TTC549 (cell line): ENCODE results near the gene SYNJ2.
"Not testable (repeated sequence)": the region's sequence is repeated elsewhere in the genome, so short reads cannot be mapped to it uniquely, and the experiment has no call there.

Experiments
- FAIRE-seq: peaks from 2 replicates; lab custom pipeline; 2012; peaks lifted over from hg19 to GRCh38; lab: Jason Lieb, UNC

SYNJ2 gene

DNA sequence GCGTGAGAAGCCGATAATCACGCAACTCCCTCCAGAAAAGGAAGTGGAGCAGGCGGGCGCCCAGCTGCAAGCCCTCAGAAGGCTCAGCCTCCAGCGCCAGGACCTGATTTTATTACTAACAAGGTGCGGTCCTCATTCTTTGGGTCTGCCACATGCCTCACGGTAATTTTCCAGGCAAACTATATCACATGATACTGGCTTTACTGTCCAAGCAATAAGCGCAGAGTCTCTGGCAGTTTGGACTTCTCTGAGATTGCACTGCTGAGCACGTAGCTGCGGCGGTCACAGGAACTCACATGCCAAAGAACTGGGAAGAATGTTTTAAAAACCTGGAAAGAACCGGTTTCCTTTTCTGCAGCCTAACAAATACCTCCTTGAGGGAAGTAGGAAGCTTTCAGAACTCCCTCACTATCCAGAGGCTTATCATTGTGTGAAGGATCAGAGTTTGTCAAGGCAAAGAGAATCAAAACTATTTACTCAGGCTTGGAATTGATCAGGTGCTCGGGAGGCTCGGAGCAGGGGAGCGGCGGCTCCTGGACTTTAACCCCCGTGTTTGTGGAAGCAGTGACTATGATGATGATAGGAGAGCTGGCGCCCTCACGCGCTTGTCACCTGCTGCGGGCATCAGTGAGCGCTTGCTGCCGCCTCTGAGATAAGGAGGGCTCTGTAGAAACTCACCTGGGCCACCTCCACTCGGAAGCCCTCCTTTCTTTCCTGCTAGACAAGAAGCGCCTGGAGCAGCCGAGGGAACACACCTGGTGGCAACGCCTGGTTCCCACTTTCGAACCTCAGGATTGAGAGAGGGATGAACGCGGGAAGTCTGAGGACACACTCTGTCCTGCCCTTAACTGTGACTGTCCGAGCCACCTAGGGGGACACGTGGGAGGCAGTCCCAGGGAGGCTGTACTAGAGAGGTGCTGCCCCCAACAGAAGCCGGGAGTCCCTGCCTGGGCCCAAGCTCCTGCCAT lies 27.2 kb upstream of the SYNJ2 start:
- FAIRE-seq = no peak

DNA sequence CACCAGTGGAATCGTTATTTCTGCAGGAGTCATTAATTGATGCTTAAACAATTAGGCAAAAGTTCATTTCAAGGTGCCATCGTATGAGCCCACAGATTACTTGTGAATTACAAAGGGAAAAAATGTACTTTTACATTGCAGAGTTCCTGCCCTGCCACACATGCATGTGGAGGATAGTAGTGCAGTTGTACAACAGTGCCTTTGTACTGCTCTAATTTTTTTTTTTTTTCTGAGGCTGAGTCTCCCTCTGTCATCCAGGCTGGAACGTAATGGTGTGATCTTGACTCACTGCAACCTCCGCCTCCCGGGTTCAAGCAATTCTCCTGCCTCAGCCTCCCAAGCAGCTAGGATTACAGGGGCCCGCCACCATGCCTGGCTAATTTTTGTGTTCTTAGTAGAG lies 26.0 kb upstream of the SYNJ2 start:
- FAIRE-seq = no peak

DNA sequence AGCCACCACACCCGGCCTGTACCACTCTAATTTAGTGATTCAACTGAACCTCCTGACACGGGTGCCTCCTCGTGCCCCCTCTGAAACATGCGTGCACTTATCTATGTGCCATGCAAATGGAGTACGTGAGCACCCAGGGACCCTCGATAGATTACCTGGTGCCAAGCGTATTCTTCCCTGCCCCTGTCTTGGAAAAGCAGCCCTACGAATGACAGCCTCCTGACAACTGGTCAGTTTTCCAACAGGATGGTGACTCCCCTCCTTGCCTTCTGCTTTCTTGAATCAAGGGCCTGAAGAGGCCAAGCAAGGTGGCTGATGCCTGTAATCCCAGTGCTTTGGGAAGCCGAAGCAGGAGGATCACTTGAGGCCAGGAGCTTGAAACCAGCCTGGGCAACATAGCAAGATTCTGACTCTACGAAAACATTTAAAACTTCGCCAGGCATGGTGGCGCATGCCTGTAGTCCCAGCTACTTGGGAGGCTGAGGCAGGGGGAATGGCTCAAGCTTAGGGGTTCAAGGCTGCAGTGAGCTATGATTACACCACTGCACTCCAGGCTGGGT lies 25.4 kb upstream of the SYNJ2 start:
- no peak for FAIRE-seq

DNA sequence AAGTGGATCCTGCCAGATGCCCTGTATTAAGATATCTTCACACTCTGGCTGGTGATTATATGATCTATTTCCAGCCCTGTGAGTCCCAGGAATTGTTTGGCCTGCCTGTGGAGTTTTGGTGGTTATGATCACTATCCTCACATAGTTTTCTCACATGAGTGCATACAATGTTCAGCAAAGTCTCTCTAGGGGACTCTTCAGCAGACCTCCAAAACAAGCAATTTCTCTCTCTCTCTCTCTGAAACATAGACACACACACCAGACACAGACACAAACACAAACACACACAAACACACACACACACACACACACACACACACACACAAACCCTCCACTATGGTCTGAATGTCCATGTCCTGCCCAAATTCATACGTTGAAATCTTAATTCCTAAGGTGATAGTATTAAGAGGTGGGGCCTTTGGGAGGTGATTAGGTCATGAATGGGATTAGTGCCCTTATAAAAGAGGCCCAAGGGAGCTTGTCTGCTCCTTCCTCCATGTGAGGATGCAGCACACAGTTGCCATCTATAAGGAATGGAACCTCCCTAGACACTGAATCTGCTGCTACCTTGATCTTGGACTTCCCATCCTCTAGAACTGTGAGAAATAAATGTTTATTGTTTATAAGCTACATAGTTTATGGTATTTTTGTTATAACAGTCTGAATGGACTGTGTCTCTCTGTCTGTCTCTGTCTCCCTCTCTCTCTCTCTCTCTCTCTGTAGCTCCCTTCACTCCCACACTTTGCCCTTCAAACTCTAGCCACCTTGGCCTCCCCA lies 22.0 kb upstream of the SYNJ2 start:
- no peak for FAIRE-seq

DNA sequence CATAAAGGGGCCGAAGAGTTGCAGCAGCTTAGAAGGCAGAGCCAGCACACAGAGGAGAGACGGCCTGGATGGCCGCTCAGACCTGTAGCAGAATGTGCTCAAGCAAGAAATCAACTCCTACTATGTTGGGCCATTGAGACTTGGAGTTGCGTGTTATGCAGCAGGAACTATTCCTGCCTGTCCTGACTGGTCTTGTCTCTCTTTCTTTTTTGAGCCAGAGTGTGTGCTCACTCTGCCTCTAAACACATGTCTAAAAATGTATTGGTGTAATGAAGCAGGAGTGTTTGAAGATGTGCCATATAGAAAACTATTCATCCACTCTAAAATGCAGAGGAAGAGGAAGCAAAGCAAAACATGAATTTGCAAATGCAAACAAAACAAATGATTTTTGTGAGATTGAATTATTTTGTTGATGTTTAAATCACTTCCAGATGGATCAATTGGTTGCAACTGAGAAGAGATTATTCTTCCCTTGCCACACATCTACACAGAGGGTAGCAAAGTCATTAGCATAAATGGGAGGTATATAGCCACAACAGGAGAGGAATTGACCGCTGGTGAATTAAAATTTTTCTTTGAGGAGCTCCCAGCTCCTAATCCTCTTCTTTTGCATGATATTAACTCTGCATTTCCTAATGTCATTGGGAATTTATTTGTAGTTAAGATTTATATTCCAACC lies 20.4 kb upstream of the SYNJ2 start:
- no peak for FAIRE-seq

DNA sequence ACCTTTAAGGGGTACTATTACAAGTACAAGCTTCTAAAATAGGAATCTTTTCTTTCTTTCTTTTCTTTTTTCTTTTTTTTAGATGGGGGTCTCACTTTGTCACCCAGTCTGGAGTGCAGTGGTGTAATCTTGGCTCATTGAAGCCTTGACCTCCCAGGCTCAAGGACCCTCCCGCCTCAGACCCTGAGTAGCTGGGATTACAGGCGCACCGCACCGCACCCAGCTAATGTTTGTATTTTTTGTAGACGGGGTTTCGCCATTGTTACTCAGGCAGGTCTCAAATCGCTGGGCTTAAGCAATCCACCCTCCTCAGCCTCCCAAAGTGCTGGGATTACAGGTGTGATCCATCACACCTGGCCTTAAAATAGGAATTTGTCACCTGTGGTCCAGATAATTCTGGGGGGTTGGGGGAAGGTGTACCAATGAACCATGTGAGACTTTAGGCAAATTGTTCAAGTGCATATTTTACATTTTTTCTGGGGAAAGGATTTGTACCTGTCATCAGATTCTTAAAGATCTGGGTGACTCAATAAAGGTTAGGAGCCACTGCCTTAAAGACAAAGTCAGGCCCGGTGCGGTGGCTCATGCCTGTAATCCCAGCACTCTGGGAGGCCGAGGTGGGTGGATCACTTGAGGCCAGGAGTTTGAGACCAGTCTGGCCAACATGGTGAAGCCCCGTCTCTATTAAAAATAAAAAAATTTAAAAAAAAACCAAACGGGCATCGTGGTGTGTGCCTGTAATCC lies 19.7 kb upstream of the SYNJ2 start:
- no peak for FAIRE-seq

DNA sequence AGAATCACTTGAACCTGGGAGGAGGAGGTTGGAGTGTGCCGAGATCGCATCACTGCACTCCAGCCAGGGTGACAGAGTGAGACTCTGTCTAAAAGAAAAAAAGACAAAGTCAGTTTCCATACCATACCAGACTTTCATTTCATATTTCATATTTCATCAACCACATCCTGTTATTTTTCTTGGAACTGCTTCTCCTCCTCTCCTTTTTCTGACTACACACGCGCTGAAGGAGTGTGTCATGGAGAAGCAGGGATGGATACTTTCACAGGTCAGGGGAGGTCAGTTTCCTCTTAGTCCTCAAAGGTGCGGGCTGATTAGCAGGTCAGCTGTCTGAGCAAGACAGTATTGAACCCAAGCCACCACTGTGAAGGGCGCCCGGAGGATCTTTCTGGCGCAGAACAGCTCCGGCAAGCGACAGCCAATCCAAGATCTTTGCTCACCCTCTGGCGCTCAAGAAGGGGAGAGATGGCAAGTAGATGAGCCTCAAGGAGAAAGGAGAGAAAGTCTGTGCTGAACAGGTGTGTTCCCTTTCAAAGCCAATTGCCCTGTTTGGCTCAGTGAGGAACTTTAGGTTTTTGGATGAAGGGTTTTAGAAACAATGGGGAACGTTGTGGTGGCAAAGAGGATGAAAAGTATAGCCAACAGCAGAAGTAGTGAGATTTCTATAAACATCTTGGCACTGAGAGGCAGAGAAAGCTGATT lies 18.9 kb upstream of the SYNJ2 start:
- no peak for FAIRE-seq

DNA sequence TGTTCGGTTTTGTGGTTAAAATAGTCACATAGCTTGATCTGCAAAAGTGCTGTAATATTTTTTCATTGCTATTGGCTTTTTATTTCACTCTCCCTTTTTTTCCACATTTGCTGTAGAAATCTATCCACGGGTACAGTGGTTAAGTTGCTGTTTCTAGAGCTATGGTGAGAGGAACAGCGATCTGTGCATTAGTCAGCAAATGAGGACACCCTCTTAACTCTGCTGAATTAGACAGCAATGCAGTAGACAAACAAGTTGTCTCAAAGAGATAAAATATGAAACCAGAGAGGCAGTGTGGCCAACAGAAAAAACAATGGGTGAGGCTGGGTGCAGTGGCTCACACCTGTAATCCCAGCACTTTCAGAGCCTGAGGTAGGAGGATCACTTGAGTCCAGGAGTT lies 17.6 kb upstream of the SYNJ2 start:
- no peak for FAIRE-seq

DNA sequence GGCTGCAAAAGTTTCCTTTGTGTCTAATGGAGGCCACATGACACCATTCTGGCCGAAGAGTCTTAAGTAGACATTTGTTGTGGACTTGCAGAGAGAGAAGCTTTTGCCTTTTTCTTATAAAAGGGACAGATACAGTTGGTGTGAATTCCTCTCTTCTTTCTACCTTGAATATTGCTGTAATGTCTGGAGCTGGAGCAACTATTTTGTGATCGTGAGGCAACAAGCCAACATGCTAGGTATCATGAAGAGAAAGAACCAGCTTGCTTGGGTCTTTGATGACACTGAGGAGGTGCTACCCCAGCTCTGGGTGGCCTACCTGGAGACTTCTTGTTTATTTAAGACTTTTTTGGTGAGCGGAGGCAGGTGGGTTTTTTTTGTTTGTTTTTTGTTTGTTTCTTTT lies 16.3 kb upstream of the SYNJ2 start:
- FAIRE-seq = no peak

DNA sequence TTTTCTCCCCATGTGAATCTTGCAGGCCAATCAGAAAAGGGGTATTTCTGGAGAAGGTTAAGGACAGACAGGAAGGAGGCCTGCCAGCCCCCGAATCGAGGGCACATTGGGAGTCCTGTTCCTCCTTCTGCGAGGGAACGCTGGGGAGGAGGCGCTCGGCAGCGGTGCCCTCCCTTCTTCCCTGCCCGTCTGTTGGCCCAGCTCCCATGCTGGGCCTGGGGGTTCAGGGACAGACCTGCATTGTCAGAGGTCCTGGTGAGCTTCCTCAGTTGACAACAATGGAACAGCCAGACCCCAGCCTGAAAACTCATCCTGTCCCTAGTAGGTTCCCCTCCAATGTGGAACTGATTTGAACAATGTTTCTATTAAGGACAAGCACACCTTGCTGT lies 15.1 kb upstream of the SYNJ2 start:
- FAIRE-seq = no peak

DNA sequence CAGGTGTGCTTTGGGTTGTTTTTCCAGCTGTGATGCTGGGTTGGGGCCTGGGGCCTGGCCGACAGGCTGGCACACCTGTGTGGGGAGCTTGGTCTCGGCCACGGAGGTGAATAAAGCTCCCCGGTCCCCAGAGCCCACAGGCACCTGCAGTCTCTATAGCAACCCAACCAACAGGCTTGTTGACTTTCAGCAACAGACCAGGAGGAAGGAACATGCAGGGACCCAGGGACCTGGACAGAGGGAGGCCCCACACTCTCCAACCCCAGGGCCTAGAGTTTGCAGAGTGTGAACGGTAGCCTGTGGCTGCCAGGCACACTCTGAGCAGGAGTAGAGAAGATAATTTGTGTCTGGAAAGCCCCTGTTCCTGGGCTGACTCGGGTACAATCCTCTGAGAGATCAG lies 14.6 kb upstream of the SYNJ2 start:
- FAIRE-seq = no peak

DNA sequence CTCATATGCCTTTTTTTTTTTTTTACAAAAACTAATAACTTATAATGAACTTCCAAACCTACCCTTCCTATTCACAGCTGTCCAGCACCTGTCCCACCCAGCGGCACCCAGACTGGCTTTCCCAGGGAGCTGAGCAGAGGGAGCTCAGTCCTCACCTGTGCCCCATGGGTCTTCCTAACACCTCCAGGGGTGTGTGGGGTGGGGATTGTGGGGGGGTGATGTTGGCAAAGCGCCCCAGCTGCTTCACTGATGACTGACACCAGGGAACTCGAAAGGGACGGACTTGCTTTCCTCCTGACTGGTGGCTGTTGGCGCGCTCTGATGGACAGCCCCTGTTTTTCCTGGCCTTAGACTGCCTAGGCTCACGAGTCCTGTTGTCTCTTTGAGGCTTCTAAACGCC lies 14.2 kb upstream of the SYNJ2 start:
- FAIRE-seq = no peak

DNA sequence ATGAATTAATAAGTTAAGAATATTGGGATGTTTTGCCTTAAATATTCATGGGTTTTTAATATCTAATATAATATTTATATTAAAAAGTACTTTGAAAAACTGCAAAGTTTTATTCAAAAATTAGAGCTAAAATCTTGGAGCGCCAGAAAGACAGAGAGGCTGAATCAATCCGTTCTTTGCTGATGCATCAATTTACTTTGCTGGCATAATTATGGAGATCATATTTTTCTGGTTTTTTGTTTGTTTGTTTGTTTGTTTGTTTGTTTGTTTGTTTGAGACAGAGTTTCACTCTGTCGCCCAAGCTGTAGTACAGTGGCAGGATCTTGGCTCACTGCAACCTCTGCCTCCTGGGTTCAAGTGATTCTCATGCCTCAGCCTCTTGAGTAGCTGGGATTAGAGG lies 9.5 kb upstream of the SYNJ2 start:
- FAIRE-seq = not testable (repeated sequence)

DNA sequence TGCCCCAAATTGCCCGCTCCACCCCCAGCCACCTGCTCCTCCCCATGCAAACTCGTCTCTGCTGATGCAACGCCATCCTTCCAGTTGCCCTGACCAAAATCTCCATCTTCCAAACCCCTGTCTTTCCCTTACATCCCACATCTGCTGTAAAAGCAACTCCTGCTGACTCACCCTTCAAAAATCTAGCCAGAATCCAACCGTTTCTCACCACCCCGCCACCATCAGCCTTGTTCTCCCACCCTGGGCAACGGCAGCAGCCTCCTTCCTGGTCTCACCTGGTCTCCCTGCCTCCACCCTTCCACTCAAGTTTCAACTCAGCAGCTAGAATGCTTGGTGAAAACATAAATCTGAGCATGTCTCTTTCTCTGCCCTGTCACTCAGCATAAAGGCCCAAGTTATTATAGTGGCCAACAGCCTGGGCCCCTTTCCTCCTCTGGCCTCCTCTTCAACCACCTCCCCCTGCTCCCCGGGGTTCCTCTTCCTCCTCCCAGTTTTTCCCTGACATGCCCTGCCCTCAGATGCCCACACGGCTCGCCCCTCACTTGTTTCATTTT lies 7.2 kb upstream of the SYNJ2 start:
- no peak for FAIRE-seq

DNA sequence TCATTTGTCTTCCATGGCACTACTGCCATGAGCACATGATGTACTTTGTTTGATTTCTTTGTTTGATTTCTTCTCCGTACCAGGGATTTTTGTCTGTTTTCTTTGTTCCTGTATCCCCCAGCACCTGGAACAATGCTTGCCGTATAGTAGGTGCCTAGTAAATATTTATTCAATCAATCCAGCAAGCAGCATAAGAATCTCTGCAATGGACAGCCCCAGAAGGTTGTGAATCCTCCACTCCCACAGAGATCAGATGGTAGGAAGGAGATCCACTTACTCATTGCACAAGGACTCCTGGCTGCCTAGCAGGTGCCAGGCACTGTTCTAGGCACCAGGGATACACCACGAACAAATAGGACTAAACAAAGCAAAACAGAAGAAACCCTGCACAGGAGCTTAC lies 6.7 kb upstream of the SYNJ2 start:
- no peak for FAIRE-seq

DNA sequence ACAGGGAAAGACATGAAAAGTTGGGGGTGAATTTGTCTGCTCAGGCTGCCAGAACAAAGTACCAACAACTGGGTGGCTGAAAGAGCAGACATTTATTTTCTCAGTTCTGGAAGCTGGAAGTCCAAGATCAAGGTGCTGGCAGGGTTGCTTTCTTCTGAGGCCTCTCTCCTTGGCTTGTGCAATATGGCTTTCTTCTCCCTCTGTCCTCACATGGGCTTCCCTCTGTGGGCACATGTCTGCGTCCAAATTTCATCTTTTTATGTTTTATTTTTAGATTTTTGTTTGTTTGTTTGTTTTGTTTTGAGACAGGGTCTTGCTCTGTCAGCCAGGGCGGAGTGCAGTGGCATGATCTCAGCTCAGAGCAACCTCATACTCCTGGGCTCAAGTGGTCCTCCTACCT lies 6.2 kb upstream of the SYNJ2 start:
- FAIRE-seq = no peak

DNA sequence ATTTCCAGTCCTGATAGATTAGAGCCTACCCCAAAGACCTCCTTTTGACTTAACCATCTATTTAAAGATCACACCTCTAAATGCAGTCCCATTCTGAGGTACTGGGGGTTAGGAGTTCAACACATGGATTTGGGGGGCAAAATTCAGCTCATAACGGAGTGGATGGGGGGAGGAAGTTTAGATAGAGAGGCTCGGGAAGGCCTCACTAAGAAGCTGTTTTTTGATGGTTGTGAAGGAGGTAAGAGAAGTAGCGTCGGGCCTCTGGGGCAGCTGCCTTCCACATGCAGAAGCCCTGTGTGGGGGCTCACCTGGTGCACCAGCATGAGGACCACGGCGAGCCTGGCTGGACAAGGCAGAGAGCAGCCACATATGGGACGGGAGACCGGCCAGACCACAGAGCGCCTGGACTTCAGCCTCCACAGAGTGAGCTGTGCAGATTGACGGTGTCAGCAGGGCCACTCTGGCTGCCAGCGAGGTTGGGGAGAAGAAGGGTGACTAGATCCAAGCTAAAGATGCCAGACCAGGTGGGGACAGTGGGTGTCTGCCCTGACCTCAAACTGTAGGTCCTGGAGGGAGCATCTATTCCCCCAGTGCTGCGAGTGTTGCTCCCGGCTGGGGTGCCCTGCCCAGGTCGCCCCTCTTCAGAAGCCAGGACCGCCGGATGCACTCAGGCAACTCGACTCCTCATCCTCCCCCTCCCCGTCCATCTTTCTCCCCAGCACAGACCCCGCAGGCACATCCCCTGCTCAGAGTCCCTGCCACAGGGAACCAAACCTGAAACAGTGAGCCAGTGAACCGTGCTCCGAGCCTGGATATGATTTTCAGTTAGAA lies 5.1 kb upstream of the SYNJ2 start:
- no peak for FAIRE-seq

DNA sequence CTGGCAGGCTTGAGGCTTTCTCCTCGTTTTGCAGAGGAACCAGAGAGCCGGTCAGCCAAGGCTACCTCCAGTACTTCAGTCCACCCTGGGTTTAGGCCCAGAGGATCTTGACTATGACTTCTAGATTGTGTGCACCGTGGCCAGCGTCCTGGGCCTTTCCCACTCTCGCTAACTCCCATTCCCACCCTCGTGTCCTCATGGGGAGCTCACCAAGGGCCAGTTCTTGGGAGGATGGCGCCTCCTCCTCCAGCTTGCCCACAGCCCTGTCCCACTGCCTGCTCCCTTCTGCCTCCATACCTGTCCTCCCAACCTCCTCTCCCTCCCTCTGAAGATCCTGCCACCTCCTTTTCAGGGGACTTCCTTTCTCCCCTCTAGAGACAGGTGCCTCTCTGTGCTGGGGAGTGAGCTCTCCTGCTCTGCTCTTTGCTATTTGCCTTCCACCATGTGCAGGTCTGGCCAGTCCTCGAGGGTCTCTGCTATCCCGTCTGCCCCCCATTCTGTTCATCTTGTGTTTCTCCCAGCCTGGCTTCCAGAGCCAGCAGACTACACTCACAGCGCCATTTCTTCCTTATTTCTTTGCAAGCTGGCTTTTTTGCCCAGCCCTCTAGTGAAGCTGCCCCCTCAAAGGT lies 4.4 kb upstream of the SYNJ2 start:
- FAIRE-seq = no peak

DNA sequence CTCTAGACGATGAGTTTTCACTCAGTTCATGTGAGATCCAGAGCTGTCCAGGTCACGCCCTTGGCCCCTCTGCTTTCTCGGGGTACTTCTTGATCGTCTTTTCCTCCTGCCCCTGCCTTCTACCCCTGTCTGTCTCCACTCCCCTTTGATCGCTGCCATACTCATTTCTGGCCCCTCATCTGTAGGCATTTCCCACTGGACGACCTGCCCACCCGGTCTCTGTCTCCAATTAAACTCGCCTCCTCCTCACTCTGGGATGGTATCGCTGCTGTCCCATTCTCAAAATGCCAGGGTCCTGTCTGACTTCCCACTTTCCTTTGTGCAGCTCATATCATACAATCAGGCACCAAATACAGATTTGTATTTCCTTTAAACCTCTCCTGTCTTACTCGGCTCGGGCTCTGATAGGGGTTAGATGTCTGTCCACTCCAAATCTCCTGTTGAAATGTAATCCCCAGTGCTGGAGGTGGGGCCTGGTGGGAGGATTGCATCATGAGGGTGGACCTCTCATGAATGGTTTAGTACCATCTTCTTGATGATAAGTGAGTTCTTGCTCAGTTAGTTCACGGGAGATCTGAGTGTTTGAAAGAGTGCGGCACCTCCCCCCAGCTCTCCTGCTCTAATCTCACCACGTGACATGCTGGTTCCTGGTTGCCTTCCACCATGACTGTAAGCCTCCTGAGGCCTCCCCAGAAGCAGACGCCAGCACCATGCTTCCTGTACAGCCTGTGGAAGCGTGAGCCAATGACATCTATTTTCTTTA lies 3.5 kb upstream of the SYNJ2 start:
- FAIRE-seq = no peak
